ENCODE results near the gene ACSL5.
"Not testable (repeated sequence)": the region's sequence is repeated elsewhere in the genome, so short reads cannot be mapped to it uniquely, and the experiment has no call there.

ACSL5 gene

DNA sequence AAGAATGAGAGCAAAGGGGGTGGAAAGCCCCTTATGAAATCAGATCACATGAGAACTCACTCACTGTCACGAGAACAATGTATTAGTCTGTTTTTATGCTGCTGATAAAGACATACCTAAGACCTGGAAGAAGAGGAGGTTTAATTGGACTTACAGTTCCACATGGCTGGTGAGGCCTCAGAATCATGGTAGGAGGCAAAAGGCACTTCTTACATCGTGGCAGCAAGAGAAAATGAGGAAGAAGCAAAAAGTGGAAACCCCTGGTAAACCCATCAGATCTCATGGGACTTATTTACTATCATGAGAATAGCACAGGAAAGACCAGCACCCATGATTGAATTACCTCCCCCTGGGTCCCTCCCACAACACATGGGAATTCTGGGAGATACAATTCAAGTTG, 32.9 kb downstream of the ACSL5 start:
- not testable (repeated sequence) for DNase-seq (ENCODE audit: low read depth, low spot score)

DNA sequence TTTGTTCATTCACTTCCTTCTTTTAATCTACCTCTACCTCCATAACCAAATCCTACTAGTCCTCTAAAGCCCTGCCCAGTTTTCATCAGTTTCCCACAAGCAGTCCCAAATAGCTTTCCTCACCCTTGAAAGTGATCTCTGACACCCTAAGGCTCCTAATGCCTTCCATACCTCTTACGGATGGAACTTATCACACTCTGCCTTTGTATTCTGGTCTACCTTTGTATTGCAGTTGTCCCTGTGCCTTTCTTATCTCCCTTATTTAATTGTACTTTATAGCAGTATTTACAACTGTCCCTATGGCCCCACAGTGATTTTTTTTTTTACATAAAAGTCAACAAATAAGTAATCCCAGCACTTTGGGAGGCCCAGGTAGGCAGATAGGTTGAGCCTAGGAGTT, 33.8 kb downstream of the ACSL5 start:
- no peak for DNase-seq (ENCODE audit: low read depth, low spot score)

DNA sequence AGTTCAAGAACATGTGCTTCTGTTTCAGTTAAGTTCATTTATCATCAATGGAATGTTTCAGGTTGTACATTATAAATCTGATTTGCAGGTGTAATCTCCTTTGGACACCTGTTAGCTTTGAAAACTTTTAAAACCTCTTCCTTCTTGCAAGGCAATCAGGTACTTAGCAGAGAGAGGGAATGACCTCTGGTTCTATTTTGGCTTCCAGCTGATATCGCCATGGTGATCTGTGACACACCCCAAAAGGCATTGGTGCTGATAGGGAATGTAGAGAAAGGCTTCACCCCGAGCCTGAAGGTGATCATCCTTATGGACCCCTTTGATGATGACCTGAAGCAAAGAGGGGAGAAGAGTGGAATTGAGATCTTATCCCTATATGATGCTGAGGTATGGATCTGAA, 35.4 kb downstream of the ACSL5 start:
- DNase-seq (ENCODE audit: low read depth, low spot score), result no peak

DNA sequence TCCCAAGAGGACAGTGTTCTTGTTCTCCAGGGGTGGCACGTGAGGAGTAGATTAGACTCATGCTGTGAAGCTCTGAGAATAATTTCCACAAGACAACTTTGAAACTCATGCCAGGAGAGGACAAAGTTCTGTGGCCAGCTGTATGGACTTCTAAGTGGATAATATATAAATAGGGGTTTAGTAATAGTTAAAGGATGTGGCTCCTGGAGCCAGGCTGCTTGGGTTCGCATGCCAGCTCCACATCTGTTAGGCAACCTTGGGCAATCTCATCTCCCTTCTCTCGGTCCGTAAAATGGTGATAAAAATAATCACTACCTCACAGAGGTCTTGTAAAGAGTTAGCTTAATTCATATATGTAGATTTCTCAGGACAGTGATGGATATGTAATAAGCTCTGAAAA, 35.8 kb downstream of the ACSL5 start:
- DNase-seq (ENCODE audit: low read depth, low spot score), result no peak

DNA sequence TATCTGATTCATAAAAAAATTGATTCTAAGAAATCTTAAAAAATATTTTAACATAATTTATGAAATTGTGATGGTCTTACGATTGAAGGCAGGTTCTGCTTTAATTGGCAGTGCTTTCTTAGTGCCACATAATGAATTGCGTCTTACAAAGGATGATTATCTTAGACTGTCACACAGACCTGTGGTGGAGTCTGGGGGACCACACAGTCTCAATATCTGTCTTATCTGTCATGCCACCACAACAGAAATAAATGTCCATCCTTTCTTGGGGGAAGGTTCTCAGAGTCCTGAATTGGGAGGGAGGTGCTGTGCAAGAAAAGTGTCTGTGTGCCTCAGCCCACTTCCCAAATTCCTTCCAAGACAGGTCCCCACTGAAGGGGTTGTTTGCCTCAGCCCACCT, 38.8 kb downstream of the ACSL5 start:
- DNase-seq (ENCODE audit: low read depth, low spot score), result no peak

DNA sequence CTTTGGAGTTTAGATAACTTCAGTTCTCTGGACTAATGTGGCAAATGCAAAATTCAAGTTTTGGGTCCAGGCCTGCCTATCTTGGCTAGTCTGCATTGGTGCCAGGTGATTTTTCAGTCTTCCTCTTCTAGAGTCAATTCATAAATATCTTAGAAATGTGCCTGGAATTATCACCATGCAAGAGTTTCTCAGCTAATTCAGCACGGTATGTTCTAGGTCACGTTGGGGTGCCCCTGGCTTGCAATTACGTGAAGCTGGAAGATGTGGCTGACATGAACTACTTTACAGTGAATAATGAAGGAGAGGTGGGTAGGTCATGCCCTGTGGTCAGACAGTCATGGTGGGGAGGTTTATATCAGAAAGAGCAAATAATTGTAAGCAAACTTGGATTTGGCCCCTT, 47.8 kb downstream of the ACSL5 start:
- no peak for DNase-seq (ENCODE audit: low read depth, low spot score)

DNA sequence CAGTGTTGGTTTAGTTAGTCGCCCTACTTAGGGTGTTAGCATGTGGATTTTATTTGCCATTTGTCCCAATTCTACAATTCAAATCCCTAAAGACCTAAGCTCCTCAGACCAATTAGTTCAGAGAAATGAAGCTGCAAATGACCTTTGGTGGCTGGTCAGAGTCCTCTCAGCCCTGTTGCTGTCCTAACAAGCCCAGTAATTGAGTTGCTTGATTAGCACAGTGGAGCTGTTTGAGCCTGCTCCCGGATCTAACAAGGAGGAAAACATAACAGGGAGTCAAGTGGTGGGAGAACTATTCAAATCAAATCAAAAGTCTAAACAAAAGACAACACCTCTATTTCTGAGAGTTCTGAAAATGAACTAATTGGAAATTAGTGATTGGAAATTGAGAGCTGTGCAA, 50.7 kb downstream of the ACSL5 start:
- no peak for DNase-seq (ENCODE audit: low read depth, low spot score)

DNA sequence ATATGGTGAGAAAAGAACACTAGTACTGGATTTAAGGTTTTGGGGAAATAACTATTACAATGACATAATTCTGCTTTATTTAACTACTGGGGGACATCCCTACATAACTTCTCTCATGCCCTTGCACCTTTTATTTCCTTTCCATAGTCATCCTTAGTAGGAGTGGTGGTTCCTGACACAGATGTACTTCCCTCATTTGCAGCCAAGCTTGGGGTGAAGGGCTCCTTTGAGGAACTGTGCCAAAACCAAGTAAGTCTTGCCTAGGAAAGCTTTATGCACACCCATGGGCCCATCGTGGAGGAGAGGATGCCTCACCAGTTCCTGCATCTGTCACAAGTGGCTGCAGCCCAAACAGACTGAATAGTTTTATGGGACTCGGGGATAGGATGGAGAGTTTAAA, 52.2 kb downstream of the ACSL5 start:
- no peak for DNase-seq (ENCODE audit: low read depth, low spot score)

DNA sequence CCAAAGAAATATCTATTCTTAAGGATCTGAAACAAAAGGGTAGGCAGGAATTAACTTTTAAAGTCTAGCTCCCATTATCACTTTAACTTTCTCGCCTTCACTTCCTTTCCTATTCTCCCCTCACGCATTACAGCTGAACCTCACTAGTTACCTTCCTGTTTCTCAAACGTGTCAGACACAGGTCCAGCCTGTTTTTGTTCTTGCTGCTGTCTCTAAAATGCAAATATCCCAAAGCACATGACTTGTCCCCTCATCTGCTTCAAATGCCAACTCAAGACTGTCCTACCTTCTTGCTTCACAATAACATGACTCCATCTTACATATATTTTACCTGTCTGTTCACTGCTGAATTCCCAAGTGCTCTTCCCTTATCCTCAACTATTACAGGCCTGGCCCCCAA, 55.2 kb downstream of the ACSL5 start:
- no peak for DNase-seq (ENCODE audit: low read depth, low spot score)

DNA sequence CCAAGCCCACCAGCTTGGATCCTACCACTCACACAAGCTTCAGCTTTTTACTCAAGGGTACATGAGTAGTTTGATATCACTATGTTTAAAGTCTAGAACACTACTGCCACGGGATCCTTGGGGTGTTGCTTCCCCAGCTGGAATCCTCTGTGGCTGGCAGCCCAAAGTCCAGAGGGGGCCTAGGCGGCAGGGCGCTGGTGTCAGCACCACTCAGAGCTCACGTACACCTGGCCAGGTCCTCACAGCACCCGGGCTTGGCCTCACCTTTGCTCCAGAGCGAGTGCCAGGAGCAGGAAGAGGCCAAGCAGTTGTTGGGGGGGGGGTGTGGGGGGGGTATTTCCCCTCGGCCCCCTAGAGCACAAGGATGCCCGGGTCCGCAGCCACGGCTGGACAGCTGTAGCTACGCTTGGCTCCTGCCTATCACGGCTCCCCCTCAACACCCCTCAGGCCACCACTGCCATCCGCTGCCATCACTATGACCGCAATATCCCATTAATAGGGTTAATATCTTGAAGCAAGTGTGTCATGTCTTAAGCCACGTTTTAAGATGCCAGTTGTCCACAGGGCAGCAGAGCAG, 55.8 kb downstream of the ACSL5 start:
- no peak for DNase-seq (ENCODE audit: low read depth, low spot score)

DNA sequence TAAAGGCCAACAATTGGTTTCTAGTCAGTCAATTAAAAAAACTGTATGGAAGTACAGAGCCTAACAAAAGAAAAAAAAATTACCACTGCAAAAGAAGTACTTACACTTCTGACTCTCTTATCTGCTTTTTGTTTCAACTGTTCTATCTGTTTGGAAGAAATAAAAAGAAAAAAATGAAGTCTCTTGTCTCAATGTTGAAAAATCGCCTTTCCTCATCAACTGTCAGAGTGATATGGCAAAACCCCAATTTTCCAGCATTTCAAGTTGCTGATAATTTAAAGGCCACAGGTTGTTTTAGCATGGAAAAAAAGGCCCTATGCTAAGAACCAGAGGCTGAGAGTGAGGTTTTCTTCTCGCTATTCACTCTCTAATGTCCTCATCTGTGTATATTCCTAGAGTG, 59.2 kb downstream of the ACSL5 start:
- DNase-seq (ENCODE audit: low read depth, low spot score), result no peak

DNA sequence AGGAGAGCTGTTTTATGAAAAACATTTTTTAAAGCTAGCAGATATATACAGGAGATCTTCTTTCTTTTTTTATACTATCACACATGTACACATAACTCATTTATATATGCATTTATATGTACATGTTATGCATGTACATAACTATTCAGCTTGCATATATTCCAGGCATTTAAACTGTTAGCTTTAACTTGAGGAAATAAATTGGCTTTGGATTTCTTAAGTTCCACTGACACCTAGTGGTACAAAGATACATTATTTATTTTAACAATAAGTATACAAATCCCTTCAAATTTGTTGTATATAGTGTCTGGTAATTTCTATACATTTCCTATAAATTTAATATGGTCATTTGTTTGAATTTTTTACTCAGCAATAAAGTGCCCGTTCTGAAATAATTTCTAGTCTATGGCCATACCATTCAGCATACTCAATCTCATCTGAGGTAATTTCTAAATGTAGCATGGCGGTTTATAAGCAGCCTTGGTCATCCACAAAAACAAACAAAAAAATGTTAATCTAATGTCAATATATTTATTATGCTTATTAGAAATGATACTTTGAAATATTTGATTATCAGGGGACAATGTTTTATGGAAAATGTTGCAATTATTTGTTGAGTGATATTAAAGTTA, 61.2 kb downstream of the ACSL5 start:
- no peak for DNase-seq (ENCODE audit: low read depth, low spot score)

DNA sequence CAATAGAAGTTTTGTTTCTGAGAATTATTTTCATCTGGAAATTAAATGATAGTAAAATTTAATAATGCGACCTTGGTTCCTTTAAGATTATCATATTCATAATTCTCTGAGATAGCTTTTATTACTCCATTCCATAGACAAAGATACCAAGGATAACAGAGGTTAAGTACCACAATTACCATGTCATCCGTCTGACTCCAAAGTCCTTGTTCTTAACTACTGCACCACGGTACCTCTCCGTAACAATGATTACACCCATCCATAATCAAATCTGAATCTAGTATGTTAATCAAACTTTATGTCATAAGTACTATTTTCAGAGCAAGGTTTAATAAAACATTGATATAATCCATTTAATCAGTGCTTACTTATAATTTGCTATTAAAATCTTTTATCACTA, 64.4 kb downstream of the ACSL5 start:
- DNase-seq (ENCODE audit: low read depth, low spot score), result no peak

DNA sequence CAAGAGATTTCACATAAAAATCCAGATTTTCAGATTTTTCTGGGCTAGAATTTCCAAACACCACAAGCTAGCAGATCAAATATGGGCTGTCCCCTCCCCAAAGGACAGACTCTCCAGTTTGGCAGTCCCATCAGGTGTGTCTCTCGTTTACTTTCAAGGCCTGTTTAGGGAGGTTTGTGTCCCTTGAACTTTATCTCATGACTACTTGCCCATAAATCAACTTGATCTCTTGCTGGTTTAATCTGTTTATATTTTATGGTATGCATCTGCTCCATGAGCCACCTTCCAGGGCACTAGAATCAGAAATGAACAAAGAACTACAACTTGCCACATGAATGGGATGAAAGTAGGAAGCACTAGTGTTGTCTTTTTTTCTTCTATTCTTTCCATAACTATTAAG, 67.6 kb downstream of the ACSL5 start:
- DNase-seq (ENCODE audit: low read depth, low spot score), result no peak

DNA sequence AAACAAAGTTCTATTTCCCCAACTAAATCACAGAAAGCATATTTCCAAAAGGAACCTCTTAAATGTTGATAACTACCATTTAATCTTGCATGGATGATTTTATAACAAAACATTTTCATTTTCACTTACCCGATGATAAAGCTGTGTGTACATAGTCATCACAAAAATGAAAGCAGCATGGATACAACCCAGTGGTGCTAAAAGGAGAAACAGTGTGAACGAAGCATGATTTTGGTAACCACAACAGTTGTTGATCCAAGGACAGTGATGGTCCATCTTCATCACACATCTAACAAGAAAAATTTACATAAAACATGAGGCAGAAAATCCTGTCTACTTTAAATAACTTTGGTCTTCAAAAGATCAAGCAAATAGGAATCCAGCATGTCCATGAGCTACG, 68.1 kb downstream of the ACSL5 start:
- DNase-seq (ENCODE audit: low read depth, low spot score), result no peak

DNA sequence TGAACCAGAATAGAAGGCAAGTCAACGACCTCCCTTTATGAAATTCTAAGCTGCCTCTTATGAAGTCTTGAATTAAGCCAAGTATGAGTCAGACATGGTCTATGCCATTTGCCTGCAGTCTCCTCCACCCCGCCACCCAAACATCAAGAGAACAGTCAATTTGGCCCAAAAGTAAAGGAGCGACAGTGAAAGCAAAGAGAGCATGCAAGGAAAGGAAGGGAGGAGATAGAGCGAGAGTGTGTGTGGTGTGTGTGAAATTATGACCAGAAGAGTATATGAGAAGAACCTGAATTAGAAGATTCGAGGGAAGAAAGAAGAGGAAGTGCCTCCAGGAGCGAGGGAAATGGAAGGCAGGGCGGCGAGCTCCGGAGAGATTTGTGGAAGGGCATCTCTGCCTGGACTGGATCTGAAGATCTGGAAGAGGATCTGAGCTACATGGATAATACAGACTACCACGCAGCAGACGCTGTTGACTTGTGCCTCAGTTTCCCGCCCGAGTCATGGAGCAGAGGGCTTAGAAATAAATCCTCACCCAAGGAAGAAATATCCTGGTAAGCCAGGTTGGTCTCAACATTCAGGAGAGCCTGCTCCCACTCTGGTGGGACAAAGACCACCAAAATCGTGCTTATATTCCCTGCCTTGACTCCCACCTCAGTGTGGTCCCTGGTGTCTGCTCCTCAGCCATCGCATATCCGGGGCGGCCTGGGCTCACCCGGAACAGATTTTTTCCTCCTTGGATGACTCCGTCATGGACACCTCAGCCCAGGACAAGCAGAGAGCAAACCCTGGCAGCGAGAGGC, 72.3 kb downstream of the ACSL5 start:
- DNase-seq (ENCODE audit: low read depth, low spot score), result no peak

DNA sequence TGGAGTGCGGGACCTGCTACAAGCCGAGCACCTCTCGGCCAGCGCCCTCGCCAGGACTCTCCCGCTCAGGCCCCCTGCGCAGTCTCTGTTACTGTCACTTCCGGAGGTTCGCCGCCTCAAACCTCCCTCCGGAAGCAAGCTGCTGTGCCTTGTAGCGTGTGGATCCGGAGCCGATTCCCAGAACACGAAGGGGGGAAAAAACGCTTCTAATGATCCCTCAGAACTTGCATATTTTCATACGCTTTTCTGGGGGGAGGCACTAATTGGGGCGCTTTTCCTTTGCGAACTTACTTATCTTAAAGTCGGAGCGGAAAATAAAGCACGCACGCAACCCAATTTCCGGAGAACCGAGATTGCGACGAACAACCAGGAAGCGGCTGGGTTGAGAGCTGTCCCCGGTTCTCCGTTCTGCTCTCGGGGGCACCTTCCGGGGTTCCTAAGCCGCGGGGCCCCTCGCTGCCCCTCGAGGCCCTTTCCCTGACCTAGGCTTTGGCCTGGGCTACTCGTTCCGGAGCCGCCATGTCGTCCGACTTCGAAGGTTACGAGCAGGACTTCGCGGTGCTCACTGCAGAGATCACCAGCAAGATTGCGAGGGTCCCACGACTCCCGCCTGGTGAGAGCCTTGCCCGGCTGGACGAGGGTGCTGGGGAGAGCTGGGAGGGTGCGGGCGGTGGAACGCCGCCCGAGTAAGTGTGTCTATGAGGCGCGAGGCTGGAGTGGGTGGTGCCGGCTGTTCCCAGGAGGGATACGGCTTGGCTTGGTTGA, 73.1 kb downstream of the ACSL5 start, which contains the start of the genes VTI1A and ZDHHC6:
VTI1A (plus strand) TSS at position 361 of the 765 bp plus-strand sequence; CDS start at position 520, 159 bp downstream.
ZDHHC6 (minus strand) TSS at position 60 of the 765 bp plus-strand sequence. CDS start 1,478 bp downstream, outside the sequence.
- peak; percentile 57 for DNase-seq (ENCODE audit: low read depth, low spot score)

DNA sequence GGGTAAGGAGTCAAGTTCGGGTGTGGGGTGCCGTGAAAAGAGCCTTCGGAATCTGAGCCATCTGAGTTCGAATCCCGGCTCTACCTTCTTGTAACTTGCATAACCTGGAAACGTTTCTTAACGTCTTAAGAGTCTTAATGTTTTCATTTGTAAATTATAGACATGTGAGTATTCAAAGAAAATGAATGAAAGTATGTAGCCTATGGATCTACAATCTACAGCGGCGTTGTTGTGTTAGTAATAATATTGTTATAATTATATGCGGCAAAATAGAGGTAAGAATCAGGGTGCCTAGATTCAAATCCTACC, 73.7 kb downstream of the ACSL5 start:
- no peak for DNase-seq (ENCODE audit: low read depth, low spot score)

DNA sequence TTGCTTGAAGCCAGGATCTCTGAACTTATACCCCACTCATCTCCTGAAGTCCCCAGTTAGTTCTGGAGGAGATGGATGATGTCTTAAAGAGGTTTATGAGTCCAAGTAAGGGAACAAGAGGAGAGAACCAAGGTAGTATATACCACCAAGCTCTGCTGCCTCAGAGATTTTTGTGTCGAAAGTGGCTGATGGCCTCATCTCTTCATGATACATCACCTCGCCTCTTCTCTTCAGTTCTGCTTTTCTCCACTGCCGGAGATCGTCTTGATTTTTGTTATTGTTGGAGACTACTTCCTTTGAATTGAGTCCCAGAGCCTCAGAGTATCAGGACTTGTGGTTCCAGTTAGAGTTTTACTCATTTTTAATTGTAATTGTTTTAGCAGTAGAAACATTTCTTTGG, 75.0 kb downstream of the ACSL5 start:
- DNase-seq (ENCODE audit: low read depth, low spot score), result no peak

DNA sequence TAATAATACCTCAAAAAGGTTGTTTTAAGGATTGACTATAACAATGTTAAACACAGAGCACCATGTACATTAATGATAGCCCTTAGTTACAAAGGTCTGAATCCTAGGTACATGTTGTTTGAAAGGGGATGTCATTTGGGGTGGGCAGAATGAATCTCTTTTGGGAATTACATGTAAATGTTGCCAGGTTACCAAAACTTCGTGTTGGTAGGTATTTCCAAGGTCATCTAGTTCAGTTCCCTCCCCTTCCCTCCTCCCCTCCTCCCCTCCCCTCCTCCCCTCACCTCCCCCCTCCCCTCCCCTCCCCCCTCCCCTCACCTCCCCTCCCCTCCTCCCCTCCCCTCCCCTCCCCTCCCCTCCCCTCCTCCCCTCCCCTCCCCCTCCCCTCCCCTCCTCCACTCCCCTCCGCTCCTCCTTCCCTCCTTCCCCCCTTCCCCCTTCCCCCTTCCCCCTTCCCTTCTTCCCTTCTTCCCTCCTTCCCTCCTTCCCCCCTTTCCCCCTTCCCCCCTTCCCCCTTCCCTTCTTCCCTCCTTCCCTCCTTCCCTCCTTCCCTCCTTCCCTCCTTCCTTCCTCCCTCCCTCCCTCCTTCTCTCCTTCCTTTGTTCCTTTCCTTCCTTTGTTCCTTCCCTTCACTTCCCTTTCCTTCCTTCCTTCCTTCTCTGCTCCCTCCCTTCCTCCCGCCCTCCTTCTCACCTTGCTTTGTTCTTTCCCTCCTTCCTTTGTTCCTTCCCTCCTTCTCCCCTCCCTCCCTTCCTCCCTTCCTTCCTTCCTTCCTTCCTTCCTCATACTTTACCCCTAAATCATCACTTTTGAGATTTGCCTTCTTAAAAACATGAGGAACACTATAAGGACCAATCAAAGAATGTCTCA, 81.2 kb downstream of the ACSL5 start:
- DNase-seq (ENCODE audit: low read depth, low spot score), result no peak

DNA sequence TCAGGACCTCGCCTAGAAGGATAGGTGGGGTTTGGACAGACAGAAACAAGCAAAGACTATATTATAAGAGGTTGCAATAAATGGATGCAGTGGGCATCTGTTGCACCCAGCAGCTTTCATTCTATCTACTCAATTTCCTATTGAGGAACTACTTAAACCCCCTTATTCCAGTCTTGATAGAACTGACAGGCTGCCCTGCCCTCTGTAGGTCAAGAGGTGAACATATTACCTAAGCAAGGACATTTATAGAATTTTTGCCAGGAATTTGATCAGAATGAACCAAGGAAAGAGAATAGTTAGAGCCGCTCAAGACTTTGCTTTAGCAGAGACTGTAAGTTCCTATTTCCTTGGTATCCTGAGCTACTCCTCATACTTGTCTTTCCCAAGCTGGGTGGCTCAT, 82.6 kb downstream of the ACSL5 start:
- no peak for DNase-seq (ENCODE audit: low read depth, low spot score)
